Astrocyte of the cerebellum (primary cell): ENCODE data around the gene SYN1.

Experiments used
- DNase-seq: peaks from one replicate; pipeline ENCODE4 v3.0.0-alpha.2; 2011; ENCODE audit warnings: low read depth
- H3K4me3 ChIP-seq: 2 replicates; pipeline ENCODE4 v1.5.1; 2011; ENCODE audit warnings: mild to moderate bottlenecking, low read depth, low read length, moderate library complexity
- CTCF ChIP-seq: IDR thresholded peaks from 2 replicates; pipeline ENCODE4 v1.5.1; 2012; ENCODE audit warnings: low read length, low read depth, moderate library complexity, mild to moderate bottlenecking; ENCODE audit errors: missing control alignments
- in situ Hi-C: cut with HindIII; loops from 2 replicates; pipeline ENCODE4 v1.10.0; 2017; ENCODE audit warnings: low sequenced_read_pairs

Gene SYN1

GRCh38 chrX:47658301-47658683 is 38.6 kb upstream of the SYN1 start:
- in situ Hi-C loops, result no loop called here

DNA sequence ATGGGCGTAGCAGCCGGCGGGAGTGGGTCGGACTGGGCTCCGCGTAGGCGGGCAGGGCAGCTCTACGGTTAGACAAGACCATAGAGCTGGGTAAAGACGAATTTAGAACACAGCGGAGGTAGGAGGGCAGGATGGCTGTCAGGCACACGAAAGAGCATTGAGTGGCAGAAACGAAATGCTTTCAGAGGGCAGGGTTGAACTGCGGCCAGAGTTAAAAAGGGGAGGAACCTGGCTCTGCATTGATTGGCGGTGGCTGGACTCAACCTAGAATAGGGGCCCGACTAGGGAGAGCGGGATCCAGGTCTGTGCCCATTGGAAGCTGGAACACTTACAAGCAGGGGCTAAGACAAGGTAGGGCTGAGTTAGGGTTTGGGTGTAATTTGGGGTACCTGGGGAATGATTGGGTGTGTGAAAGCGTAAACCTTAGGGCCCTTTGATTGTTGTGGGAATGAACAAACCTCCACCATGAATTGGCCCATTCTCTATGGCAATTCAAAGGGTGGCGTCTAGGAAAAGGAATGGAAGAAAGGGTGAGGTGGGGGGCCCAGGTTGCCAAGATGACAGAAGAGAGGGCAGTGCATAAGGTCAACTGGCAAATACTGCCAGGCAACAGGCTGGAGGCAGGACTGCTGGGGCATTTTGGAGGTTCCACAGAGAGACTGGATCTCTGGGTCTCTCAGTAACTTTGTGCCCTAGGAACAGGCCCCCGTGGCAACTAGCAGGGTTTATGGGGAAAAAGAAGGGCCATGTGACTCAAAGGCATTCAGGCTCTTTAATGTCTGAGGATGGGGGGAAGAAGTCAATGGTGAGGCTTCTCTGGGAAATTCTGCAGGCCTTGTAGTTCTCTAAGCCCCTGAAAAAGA is 31.6 kb upstream of the SYN1 start:
- TF ChIP-seq CTCF, result no peak
- in situ Hi-C loops, result no loop called here
- peak overlapping the region; percentile 35 for H3K4me3 ChIP-seq
- DNase-seq, result no peak

More at GRCh38 chrX:47658301-47658683, 38.6 kb upstream of the SYN1 start:
- peak overlapping the region; percentile 52 for H3K4me3 ChIP-seq
- TF ChIP-seq CTCF, result no peak
- no peak for DNase-seq

DNA sequence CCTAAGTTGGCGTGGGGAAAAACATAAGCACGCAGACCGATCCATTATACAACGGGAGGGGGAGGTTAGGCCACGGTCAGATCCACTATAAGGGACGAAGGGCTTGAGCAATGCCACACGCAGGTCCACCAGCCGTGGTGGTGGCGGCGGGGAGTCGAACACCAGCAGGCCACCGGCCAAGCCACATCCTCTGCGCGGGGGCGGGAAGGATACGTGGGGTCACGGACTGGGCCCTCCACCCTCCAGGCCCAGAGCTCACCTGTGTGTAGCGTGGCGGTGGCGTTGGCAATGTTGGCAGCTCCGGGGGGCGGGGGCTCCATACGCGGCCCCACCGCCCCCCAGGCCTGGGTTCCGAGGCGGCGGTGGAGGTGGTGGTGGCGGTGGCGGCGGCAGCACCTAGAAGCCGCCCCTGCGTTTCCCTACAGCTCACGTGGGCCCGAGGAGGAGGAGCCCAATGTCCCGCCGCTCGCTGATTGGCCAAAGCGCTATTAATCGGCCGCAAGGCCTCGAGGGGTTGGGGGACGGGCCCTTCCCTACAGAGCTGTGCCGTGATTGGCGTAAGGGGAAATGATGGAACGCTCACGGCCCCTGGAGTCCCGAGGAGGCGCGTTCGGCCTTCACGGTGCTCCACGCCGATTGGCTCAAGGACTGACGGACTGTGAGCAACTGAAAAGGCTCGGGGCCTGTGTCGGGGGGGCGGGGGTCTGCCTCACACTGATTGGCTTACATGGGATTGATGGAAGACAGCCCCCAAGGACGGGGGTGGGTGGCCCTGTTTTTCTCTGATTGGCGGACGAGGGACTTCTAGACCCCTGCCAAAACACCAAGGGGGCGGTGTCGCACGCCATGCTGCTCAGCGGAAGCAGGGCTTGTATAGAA is 30.7 kb upstream of the SYN1 start, which contains the start of gene ELK1:
TSS of gene ELK1 (minus strand) at position 400 of the 879 bp plus-strand sequence. CDS start 9,122 bp downstream, outside the sequence.
- peak within 1 kb of the TSS; percentile 66 for H3K4me3 ChIP-seq
- in situ Hi-C loops, result no loop called here
- no peak for TF ChIP-seq CTCF
- DNase-seq, result peak; percentile 93

- TF ChIP-seq CTCF, result no peak
- in situ Hi-C loops, result no loop called here
- peak overlapping the region; percentile 66 for H3K4me3 ChIP-seq
- no peak for DNase-seq
Measured at GRCh38 chrX:47649781-47650163, 30.1 kb upstream of the SYN1 start.

- peak overlapping the region; percentile 66 for H3K4me3 ChIP-seq
- no peak for TF ChIP-seq CTCF
- in situ Hi-C loops, result no loop called here
- DNase-seq, result no peak
Measured at GRCh38 chrX:47649271-47649670, 29.6 kb upstream of the SYN1 start.

DNA sequence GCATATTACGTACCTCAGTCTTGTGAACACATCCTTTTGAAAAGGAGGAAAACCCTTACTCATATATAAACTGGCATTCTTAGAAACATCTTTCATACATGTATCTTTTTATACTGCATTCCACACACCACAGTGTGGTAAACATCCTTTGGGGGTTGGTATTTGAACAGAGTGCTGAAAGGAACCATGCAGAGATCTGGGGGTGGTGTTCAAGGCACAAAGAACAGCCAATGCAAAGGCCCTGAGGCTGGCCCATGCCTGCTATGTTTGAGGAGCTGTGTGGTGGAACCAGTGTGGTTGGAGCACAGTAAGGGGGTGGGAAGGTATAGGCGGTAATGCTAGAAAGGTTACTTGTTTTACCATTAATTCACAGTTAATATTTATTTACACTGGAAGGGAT is 28.7 kb upstream of the SYN1 start:
- TF ChIP-seq CTCF, result no peak
- in situ Hi-C loops, result no loop called here
- no peak for DNase-seq
- no peak overlapping the region for H3K4me3 ChIP-seq
